ENCODE data around the gene IFI27L2.

- TF ChIP-seq CTCF (IDR thresholded peaks at IDR 0.05) (no peak), POLR2A (IDR thresholded peaks at IDR 0.05) (no peak)
Measured at GRCh38 chr14:94123296-94123695, 6.1 kb downstream of the IFI27L2 start.
